ENCODE measurements around the gene TSC22D1.
A peak's percentile ranks its signal among the peaks of the same experiment; 100 is the strongest.

Gene TSC22D1

GRCh38 chr13:44449999-44450821, 125.9 kb downstream of the TSC22D1 start:
- DNase-seq: no peak

- no peak for DNase-seq
These were observed 127.3 kb downstream of the TSC22D1 start for GRCh38 chr13:44448875-44449274.

DNA sequence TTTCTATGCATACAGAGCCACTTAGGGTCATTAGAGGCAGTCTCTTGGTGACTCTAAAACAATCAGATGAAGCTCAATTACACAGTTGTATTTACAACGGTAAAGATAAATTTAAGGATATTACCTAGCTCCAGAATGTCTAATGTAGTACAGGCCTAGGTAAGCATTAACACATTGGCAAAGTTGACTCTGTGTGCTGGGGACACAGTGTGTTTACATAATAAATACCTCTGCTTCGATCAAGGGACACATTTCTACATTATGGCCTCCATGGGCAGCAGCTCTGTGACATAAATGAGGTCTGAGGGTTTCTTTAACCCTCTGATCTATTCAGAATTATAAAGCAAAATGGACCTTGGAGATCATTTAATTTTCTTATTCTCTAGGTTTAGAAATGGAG, 127.8 kb downstream of the TSC22D1 start:
- no peak for DNase-seq

GRCh38 chr13:44447783-44448321, 128.3 kb downstream of the TSC22D1 start:
- no peak for DNase-seq

DNA sequence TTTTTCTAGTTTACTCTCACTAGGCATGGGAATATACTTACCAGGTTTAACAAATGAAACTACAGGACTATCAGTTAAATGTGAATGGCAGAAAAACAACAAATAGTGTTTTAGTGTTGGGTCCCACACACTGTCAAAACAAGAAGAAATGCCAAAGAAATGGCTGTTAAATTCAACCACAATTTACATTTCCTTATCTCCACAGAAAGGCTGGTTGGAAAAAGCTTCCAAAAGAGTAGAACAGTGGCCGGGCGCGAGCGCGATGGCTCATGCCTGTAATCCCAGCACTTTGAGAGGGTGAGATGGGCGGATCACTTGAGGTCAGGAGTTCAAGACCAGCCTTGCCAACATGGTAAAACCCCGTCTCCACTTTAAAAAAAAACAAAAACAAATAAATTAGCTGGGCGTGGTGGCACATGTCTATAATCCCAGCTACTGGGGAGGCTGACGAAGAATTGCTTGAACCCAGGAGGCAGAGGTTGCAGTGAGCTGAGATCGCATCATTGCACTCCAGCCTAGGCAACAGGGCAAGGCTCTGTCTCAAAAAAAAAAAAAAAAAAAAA, 136.0 kb downstream of the TSC22D1 start:
- no peak for DNase-seq

- DNase-seq: peak; percentile 61
These were observed 136.6 kb downstream of the TSC22D1 start for GRCh38 chr13:44439452-44440024.

- DNase-seq: no peak
These were observed 137.9 kb downstream of the TSC22D1 start for GRCh38 chr13:44438234-44438579.

DNA sequence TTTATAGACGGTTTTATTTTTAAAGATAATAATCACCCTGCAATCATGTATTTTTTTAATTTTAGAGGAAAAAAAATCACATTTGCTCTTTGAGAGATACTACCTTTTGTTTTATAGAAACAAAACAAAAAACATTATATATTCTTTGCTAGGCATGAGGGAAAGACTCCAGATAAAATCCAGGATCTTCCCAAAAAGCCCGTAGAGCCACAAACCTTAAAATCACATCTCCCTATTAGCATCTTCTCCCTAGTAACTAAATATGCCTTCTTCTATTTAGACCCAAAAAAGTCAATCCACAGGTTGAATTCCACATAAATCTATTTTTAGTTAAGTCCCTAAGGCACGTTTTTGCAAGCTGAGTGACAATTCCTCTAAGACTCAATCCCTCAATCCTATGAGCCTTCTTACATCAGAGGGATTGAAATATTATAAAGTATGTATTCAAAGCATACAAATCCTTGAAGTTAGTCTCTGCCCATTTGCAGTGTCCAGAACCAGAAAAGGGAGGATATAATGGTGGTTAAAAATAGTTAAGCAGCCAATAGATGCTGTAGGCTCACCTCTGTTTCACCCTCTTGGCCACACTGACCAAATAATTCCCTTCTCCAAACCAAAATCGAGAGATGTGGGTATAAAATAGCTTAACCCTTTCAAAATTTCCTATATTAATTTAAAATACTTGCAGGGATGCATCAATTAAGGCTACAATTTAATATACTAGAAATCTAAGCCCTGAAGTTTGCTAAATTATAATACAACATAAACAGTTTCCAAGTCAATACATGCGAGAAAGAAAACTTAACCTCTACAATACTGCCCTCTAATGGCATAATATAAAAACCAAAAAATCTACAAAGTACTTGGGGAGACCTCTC, 138.5 kb downstream of the TSC22D1 start:
- peak; percentile 33 for DNase-seq

DNA sequence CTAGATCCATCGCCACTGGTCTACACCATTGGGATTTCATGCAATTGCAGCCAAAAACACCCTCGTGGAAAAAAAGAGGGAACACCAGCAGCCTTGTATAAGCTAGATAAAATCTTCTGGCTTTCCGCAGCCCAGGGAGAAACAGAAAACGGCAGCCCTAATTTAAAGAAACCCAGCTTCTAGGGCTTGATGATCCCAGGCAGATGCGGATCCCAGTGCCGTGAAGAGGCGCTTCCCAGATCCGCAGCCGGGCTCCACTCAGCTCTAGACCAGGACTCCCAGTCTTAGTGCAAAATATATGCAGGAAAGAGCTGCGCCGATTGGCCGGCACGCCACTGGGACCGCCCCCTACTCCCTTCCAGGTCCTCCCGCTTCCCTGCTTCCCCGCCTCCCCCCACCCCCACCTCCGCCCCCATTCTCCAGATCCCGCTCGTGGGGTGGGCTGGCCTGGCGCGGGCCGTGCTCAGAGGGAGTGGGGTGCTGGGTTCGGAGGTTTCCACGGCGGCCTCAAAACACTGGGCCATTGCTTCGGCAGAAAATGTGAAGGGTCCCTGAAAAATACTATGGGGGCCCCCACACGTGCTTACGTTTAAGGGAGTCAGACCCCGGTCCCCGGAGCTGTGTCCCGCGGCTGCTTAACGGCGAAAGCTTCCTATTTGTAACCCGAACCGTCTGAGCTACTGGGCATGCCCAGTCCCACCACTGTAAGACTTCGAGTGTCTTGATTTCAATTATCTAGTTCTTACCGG, 139.4 kb downstream of the TSC22D1 start:
- DNase-seq: peak; percentile 48

- no peak for DNase-seq
These were observed 140.1 kb downstream of the TSC22D1 start for GRCh38 chr13:44435919-44436510.

DNA sequence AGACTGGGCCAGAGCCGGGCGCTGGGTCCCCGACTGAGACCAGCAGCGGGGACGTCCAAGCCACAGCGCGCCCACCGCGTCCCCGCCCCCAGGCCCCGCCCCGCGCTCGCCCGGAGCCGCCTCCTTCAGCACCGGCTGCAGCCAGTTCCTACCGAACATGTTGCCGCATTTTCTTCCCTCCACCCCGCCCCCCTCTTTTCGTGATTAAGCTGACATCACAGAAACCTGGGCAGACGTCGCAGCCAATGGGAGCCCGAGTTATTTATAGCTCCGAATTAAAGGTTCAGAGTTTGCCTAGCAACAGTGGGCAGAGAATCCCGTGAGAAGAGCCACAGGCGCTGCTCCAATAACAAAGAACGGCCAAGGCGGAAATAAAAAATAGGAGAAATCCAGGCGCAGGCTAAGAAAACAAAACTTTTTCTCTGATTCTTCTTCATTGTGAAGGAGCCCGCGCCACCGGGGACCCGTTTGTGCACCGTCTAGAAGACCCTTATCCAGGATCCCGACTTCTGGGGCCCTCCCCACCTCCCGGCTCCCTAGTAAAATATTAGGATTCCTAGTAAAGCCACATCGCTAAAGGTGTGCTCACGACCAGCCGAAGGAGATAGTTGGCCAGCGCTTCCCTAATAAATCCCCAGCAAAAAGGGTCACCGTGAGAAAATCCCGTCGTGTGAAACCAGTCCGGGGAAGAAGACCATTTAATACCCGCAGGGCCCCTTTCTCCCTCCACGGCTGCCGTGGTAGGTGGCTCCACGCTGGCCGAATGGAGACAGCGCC, 140.8 kb downstream of the TSC22D1 start:
- DNase-seq: peak; percentile 86

GRCh38 chr13:44434766-44435141, 141.4 kb downstream of the TSC22D1 start:
- DNase-seq: no peak

- no peak for DNase-seq
These were observed 142.0 kb downstream of the TSC22D1 start for GRCh38 chr13:44433863-44434765.

DNA sequence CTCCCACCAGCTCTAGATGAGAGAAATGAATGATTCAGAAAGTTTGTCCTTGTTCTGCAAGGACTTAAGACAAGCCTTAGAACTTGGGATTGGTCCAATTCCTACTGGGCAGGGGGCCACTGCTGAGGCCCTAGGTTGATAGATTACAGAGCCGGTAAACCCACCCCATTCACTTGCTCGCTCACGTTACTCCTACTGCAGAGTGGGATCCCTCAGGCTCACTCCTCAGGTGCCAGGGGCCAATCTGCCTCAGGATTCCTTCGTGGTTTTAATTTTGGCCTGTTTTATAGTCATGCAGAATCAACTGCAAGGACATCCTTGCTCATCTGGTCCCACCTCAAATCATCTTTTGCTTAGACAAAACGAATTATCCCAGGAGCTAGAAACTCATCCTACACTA, 143.5 kb downstream of the TSC22D1 start:
- no peak for DNase-seq

DNA sequence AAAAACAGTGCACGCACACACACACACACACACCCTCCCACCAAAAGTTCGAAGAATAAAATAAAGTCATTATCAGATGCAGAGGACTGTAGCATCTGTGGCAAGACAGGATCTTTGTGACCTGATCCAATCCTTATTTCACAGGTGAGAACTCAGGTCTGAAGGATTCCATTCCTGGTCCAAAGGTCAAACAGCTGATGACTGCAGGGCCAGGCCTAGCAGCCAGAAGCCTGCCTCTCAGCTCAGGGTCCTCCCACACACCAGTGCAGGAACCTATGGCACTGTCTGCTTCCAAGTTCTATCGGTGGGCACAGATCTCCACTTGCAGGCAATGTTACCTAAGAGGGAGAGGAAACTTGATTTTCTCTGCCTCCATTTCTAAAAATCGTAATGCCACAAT, 145.0 kb downstream of the TSC22D1 start:
- DNase-seq: no peak

- DNase-seq: no peak
These were observed 146.8 kb downstream of the TSC22D1 start for GRCh38 chr13:44429311-44429710.

GRCh38 chr13:44426461-44426860, 149.7 kb downstream of the TSC22D1 start:
- DNase-seq: no peak

DNA sequence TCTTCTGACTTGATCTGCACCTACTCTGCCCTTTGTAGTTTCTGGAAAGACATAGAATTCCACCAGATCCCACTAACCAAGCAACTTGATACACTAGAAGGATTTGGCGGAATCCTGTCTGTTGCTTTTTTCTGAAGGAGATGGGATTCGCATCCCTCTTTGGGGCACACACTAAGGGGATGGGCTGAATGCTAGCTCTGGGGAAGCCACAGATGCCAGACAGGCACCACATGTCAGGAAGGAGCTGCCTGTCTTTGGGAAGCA, 150.4 kb downstream of the TSC22D1 start:
- DNase-seq: no peak

DNA sequence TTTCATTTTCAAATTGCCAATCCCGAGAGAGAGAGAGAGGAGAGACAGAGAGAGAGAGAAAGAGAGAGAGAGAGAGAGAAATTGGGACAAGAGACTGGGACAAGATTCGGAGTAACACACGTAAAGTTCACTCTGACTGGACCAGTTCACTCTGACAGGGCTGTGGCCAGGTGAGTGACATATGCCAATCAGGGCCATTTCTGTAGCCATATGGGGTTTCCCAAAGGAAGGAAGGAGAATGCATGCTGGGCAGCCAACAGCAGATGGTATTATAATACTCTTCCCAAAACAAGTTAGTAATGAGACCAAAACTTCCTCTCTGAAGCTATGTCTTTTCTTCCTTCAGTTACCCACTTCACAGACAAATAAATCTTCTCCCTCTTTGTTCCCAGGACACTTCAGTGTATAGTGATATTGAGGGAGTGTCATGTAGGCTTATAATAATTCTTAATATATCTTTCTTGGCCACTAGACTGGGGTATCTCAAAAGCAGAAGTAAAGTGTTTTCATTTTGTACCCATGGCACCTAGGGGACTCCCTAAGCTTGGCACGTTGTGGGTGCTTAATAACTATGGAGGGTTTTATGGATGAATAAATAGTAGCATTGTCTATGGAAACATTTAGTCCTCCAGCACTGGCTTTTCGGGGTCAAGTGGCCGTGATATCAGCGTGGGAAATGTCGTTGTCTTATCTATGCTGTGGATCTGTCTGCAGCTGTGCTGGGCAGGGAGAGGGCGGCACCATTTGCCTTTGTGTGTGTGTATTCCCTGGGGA, 150.9 kb downstream of the TSC22D1 start:
- no peak for DNase-seq

- no peak for DNase-seq
These were observed 152.3 kb downstream of the TSC22D1 start for GRCh38 chr13:44423824-44424223.
